Measurements from ENCODE around the gene VIPR2. TPM values are rescaled to one million over a fixed set of nuclear protein-coding genes. Genes with fewer than 3 reads are reported as not detected.
"Not testable (repeated sequence)": the region's sequence is repeated elsewhere in the genome, so short reads cannot be mapped to it uniquely, and the experiment has no call there.

VIPR2 gene
- total and polyA plus RNA-seq, 4 donors, result 0.02 to 0.91 (median 0.73) TPM

- no peak overlapping the region for H3K4me3 ChIP-seq
- TF ChIP-seq, protein P1, sequence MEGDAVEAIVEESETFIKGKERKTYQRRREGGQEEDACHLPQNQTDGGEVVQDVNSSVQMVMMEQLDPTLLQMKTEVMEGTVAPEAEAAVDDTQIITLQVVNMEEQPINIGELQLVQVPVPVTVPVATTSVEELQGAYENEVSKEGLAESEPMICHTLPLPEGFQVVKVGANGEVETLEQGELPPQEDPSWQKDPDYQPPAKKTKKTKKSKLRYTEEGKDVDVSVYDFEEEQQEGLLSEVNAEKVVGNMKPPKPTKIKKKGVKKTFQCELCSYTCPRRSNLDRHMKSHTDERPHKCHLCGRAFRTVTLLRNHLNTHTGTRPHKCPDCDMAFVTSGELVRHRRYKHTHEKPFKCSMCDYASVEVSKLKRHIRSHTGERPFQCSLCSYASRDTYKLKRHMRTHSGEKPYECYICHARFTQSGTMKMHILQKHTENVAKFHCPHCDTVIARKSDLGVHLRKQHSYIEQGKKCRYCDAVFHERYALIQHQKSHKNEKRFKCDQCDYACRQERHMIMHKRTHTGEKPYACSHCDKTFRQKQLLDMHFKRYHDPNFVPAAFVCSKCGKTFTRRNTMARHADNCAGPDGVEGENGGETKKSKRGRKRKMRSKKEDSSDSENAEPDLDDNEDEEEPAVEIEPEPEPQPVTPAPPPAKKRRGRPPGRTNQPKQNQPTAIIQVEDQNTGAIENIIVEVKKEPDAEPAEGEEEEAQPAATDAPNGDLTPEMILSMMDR (IDR thresholded peaks at IDR 0.05; ENCODE audit: control extremely low read depth, extremely low read depth), result no peak
Observed at GRCh38 chr7:158987691-158988090, 157.0 kb downstream of the VIPR2 start.

GRCh38 chr7:158985583-158985982 is 159.1 kb downstream of the VIPR2 start:
- Histone ChIP-seq H3K4me1 (ENCODE audit: control insufficient read depth in 5 of 5, insufficient read depth in 5 of 5, low read length in 5 of 5) (no peaks in the 10 kb centered on the region), H3K9ac (ENCODE audit: insufficient read depth in 1 of 2, low read length in 2 of 2) (no peak overlapping the region), H3K4me3 (no peak overlapping the region), H3K9me3 (ENCODE audit: control insufficient read depth in 4 of 4, insufficient read depth in 3 of 4, low read length in 3 of 4) (peaks cover 6 to 36% (median 17%) of the 10 kb centered on the region in 4 donors), H3K36me3 (ENCODE audit: control insufficient read depth in 4 of 4, insufficient read depth in 4 of 4, low read length in 4 of 4) (no peaks in the 10 kb centered on the region), H3K27me3 (ENCODE audit: control insufficient read depth in 3 of 3, insufficient read depth in 3 of 3, low read length in 2 of 3) (peaks cover 0 to 6% (median 0%) of the 10 kb centered on the region in 3 donors), H3K27ac (ENCODE audit: low read depth in 1 of 2, low read length in 1 of 2) (no peak overlapping the region)
- WGBS, 2 donors, result 66 to 76% methylated on average over 4 of the region's 4 CpGs
- TF ChIP-seq, protein P1 (IDR thresholded peaks at IDR 0.05; ENCODE audit: control extremely low read depth, extremely low read depth), result no peak
- DNase-seq, result no peak
- no peak for ATAC-seq (ENCODE audit: insufficient read depth, low FRiP score)

More at GRCh38 chr7:158987691-158988090, 157.0 kb downstream of the VIPR2 start:
- WGBS, 2 donors, result 58 to 74% methylated on average over 1 of the region's 1 CpG
- DNase-seq (no peak), ATAC-seq (ENCODE audit: insufficient read depth, low FRiP score) (no peak)
- H3K36me3 ChIP-seq (ENCODE audit: control insufficient read depth in 4 of 4, insufficient read depth in 4 of 4, low read length in 4 of 4), result no peaks in the 10 kb centered on the region
- peaks cover 0 to 20% (median 5%) of the 10 kb centered on the region in 3 donors for H3K27me3 ChIP-seq (ENCODE audit: control insufficient read depth in 3 of 3, insufficient read depth in 3 of 3, low read length in 2 of 3)
- H3K4me1 ChIP-seq (ENCODE audit: control insufficient read depth in 5 of 5, insufficient read depth in 5 of 5, low read length in 5 of 5), result no peaks in the 10 kb centered on the region
- H3K9ac ChIP-seq (ENCODE audit: insufficient read depth in 1 of 2, low read length in 2 of 2), result no peak overlapping the region
- H3K27ac ChIP-seq (ENCODE audit: low read depth in 1 of 2, low read length in 1 of 2), result no peak overlapping the region
- peaks cover under 1 to 22% (median 12%) of the 10 kb centered on the region in 4 donors for H3K9me3 ChIP-seq (ENCODE audit: control insufficient read depth in 4 of 4, insufficient read depth in 3 of 4, low read length in 3 of 4)

DNA sequence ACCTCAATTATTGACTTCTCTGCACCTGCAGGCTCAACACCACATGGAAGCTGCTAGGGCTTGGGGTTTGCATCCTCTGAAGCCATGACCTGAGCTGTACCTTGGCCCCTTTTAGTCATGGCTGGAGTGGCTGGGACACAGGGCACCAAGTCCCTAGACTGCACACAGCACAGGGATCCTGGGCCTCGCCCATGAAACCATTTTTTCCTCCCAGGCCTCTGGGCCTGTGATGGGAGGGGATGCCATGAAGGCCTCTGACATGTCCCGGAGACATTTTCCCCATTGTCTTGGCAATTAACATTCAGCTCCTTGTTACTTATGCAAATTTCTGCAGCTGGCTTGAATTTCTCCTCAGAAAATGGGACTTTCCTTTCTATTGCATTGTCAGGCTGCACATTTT is 160.7 kb downstream of the VIPR2 start:
- H3K4me3 ChIP-seq; DNase-seq; H3K36me3 ChIP-seq (ENCODE audit: control insufficient read depth in 4 of 4, insufficient read depth in 4 of 4, low read length in 4 of 4); H3K4me1 ChIP-seq (ENCODE audit: control insufficient read depth in 5 of 5, insufficient read depth in 5 of 5, low read length in 5 of 5); ATAC-seq (ENCODE audit: insufficient read depth, low FRiP score); H3K9ac ChIP-seq (ENCODE audit: insufficient read depth in 1 of 2, low read length in 2 of 2); H3K27me3 ChIP-seq (ENCODE audit: control insufficient read depth in 3 of 3, insufficient read depth in 3 of 3, low read length in 2 of 3); H3K27ac ChIP-seq (ENCODE audit: low read depth in 1 of 2, low read length in 1 of 2): not testable (repeated sequence)
- peaks cover 6 to 36% (median 17%) of the 10 kb centered on the region in 4 donors for H3K9me3 ChIP-seq (ENCODE audit: control insufficient read depth in 4 of 4, insufficient read depth in 3 of 4, low read length in 3 of 4)
- 68 to 73% methylated on average over 2 of the region's 2 CpGs for WGBS, 2 donors

DNA sequence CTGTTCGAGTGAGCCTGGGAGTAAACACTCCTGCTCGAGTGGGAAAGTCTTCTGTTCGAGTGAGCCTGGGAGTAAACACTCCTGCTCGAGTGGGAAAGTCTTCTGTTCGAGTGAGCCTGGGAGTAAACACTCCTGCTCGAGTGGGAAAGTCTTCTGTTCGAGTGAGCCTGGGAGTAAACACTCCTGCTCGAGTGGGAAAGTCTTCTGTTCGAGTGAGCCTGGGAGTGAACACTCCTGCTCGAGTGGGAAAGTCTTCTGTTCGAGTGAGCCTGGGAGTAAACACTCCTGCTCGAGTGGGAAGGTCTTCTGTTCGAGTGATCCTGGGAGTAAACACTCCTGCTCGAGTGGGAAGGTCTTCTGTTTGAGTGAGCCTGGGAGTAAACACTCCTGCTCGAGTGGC is 162.6 kb downstream of the VIPR2 start:
- H3K9ac ChIP-seq (ENCODE audit: insufficient read depth in 1 of 2, low read length in 2 of 2), result not testable (repeated sequence)

More for the DNA sequence above, 162.6 kb downstream of the VIPR2 start:
- H3K4me1 ChIP-seq (ENCODE audit: control insufficient read depth in 5 of 5, insufficient read depth in 5 of 5, low read length in 5 of 5); ATAC-seq (ENCODE audit: insufficient read depth, low FRiP score); H3K4me3 ChIP-seq; H3K27ac ChIP-seq (ENCODE audit: low read depth in 1 of 2, low read length in 1 of 2); H3K36me3 ChIP-seq (ENCODE audit: control insufficient read depth in 4 of 4, insufficient read depth in 4 of 4, low read length in 4 of 4); H3K27me3 ChIP-seq (ENCODE audit: control insufficient read depth in 3 of 3, insufficient read depth in 3 of 3, low read length in 2 of 3); DNase-seq: not testable (repeated sequence)
- peaks cover 0 to 29% (median 12%) of the 10 kb centered on the region in 4 donors for H3K9me3 ChIP-seq (ENCODE audit: control insufficient read depth in 4 of 4, insufficient read depth in 3 of 4, low read length in 3 of 4)
- WGBS, 2 donors, result 66 to 81% methylated on average over 7 to 9 of the region's 15 CpGs

All from lung (tissue), 12 donors.